Stimulated activated memory B cell treated with anti-CD40 and anti-IgM and Interleukin-4, amounts not matched to agents 10 μg/mL and 1 μg/mL and 100 μg/mL, for 72 hours (primary cell): ENCODE measurements around the gene MRNIP.
A peak's percentile ranks its signal among the peaks of the same experiment; 100 is the strongest.

Experiments
- ATAC-seq: fragments of 150-1000 bp; cut with Tn5 transposase; 2 replicates; pipeline ENCODE4 v1.10.0; 2021
- H3K27ac Mint-ChIP-seq: one replicate; pipeline ENCODE4 v1.8.0; 2022; ENCODE audit warnings: mild to moderate bottlenecking, mixed read lengths
- H3K27me3 Mint-ChIP-seq: one replicate; pipeline ENCODE4 v1.8.0; 2022; ENCODE audit warnings: mixed read lengths
- H3K36me3 Mint-ChIP-seq: one replicate; pipeline ENCODE4 v1.8.0; 2022; ENCODE audit warnings: mixed read lengths
- H3K4me1 Mint-ChIP-seq: one replicate; pipeline ENCODE4 v1.8.0; 2022; ENCODE audit warnings: mixed read lengths
- H3K4me3 Mint-ChIP-seq: one replicate; pipeline ENCODE4 v1.8.0; 2022; ENCODE audit warnings: mild to moderate bottlenecking, moderate library complexity, mixed read lengths
- H3K9me3 Mint-ChIP-seq: one replicate; pipeline ENCODE4 v1.8.0; 2022; ENCODE audit warnings: mixed read lengths

The MRNIP gene

GRCh38 chr5:179869641-179870402 lies 11.2 kb upstream of the MRNIP start:
- ATAC-seq = no peak
- no peak overlapping the region for H3K4me3 Mint-ChIP-seq
- H3K4me1 Mint-ChIP-seq = peaks cover 18% of the 10 kb centered on the region
- no peak overlapping the region for H3K27ac Mint-ChIP-seq
- H3K27me3 Mint-ChIP-seq = no peaks in the 10 kb centered on the region
- no peaks in the 10 kb centered on the region for H3K9me3 Mint-ChIP-seq
- peaks cover 65% of the 10 kb centered on the region for H3K36me3 Mint-ChIP-seq

DNA sequence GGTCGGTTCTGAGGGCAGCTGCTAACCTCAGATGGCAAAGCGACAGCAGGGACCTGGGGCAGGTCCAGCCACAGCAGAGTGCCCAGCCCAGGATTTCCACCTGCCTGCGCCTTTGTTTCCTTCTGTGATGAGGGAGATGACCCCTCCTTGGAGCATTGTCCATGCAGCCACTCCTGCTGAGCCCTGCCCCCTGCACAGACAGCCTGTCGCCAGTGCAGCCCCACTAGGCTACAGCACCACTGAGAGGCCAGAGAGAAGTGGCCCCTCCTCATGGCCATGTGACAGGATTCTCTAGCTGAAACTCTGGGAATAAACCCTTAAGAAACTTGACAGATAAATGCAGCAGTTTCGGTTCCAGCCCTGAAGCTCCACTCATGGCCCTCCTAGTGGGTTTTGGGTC lies 10.5 kb upstream of the MRNIP start:
- no peak overlapping the region for H3K27ac Mint-ChIP-seq
- peaks cover 18% of the 10 kb centered on the region for H3K4me1 Mint-ChIP-seq
- ATAC-seq = no peak
- peaks cover 63% of the 10 kb centered on the region for H3K36me3 Mint-ChIP-seq
- no peaks in the 10 kb centered on the region for H3K27me3 Mint-ChIP-seq
- no peaks in the 10 kb centered on the region for H3K9me3 Mint-ChIP-seq
- no peak overlapping the region for H3K4me3 Mint-ChIP-seq

DNA sequence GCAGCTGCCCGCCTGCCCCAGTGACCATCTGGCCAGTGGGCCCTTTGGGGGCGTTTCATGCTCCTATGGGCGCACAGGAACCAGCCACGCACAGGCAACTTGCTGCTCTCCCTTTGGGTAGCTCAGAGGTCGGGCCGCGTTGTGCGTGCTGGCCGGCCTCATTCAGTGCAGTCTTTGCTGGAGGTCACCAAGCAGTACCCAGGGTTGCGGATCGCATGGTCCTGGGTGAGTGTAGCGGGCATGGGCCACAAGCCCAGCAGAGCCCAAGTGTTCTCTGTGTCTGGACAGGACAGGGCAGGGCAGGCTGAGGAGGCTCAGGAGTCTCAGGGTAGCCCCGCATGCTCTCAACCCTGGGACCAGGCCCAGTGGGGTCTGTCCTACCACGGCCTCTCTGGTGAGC lies 9.9 kb upstream of the MRNIP start:
- Mint-ChIP-seq H3K36me3 (peaks cover 65% of the 10 kb centered on the region), H3K27ac (no peak overlapping the region), H3K4me1 (peaks cover 18% of the 10 kb centered on the region), H3K27me3 (no peaks in the 10 kb centered on the region), H3K9me3 (no peaks in the 10 kb centered on the region), H3K4me3 (no peak overlapping the region)
- no peak for ATAC-seq

GRCh38 chr5:179867476-179867875 lies 8.9 kb upstream of the MRNIP start:
- ATAC-seq = no peak
- no peaks in the 10 kb centered on the region for H3K27me3 Mint-ChIP-seq
- peaks cover 18% of the 10 kb centered on the region for H3K4me1 Mint-ChIP-seq
- H3K27ac Mint-ChIP-seq = peak overlapping the region; percentile 13
- H3K36me3 Mint-ChIP-seq = peaks cover 75% of the 10 kb centered on the region
- H3K4me3 Mint-ChIP-seq = no peak overlapping the region
- H3K9me3 Mint-ChIP-seq = no peaks in the 10 kb centered on the region

DNA sequence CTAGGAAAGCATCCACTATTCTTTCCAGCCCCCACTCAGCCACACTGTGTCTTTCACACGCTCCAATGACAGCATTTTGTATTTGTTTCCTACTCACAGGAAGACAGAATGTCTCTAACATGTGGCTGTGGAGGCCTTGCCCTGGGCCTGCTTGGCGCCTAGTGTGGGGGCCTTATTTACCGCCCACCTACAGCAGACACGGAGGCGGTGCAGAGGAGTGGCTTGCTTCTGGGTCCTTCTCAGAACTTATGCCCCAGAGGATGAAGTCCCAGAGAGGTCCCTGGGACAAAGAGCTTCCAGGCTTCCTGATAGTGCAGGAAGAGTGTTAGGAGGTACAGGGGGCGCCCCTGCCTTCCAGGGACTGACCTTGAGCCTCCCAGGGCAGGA lies 8.5 kb upstream of the MRNIP start:
- peaks cover 18% of the 10 kb centered on the region for H3K4me1 Mint-ChIP-seq
- H3K4me3 Mint-ChIP-seq = no peak overlapping the region
- H3K36me3 Mint-ChIP-seq = peaks cover 74% of the 10 kb centered on the region
- H3K9me3 Mint-ChIP-seq = no peaks in the 10 kb centered on the region
- H3K27me3 Mint-ChIP-seq = no peaks in the 10 kb centered on the region
- peak overlapping the region; percentile 13 for H3K27ac Mint-ChIP-seq
- ATAC-seq = no peak

GRCh38 chr5:179866241-179867078 lies 7.8 kb upstream of the MRNIP start:
- Mint-ChIP-seq H3K4me1 (peaks cover 18% of the 10 kb centered on the region), H3K9me3 (no peaks in the 10 kb centered on the region), H3K36me3 (peaks cover 73% of the 10 kb centered on the region), H3K27me3 (no peaks in the 10 kb centered on the region), H3K27ac (no peak overlapping the region), H3K4me3 (no peak overlapping the region)
- peak; percentile 65 for ATAC-seq

GRCh38 chr5:179865491-179866240 lies 7.0 kb upstream of the MRNIP start:
- Mint-ChIP-seq H3K27ac (peak overlapping the region; percentile 35), H3K4me1 (peaks cover 18% of the 10 kb centered on the region), H3K36me3 (peaks cover 66% of the 10 kb centered on the region), H3K9me3 (no peaks in the 10 kb centered on the region), H3K4me3 (no peak overlapping the region), H3K27me3 (no peaks in the 10 kb centered on the region)
- ATAC-seq = no peak

DNA sequence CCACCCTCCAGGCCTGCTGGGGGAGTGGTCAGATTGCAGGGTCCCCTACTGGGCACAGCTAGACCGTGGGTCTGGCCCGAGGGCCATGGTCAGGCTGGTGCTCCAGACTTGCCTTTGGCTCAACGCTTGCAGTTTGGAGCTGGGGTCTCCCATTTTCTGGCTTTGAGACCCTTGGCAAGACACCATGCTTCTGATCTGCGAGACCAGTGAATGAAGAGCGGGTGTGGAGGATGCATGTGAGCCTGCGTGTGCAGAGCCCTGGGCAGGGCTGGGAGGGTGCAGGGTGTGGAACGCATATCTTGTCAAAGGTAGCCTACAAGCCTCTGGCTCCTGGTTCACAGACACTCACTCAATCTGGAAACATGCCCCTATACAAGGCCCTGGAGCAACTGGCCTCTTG lies 6.1 kb upstream of the MRNIP start:
- H3K27ac Mint-ChIP-seq = peak overlapping the region; percentile 35
- no peak overlapping the region for H3K4me3 Mint-ChIP-seq
- no peaks in the 10 kb centered on the region for H3K27me3 Mint-ChIP-seq
- ATAC-seq = no peak
- H3K36me3 Mint-ChIP-seq = peaks cover 63% of the 10 kb centered on the region
- no peaks in the 10 kb centered on the region for H3K9me3 Mint-ChIP-seq
- H3K4me1 Mint-ChIP-seq = peaks cover 28% of the 10 kb centered on the region

DNA sequence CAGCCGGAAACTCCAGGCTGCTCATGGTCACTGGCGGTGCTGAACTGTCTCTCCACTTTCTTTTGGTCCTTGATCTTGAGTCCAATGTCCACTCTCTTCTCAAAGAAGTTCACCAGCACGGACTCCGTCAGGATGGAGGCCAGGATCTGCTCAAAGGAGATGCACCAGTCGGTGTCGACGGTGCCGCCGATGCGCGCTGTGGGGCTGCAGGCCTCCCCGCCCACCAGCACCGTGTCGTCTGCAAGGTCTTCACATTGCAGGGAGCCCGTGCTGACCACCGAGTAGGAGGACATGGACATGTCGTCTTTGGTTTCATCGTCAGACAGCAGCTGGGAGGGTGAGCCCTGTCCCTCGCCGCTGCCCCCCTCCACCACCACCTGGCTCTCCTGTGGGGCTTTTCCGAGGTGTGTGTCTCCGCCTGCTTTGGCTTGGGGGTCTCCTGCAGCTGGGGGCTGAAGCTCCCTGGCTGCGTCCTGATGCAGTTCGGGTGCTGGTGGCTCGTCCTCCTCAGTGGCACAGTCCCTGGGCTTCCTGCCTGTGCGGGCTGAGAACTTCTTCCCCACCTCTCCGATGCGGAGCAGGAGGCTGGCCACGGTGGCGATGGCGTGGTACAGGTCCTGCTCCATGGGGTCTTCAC lies 5.0 kb upstream of the MRNIP start:
- Mint-ChIP-seq H3K27me3 (no peaks in the 10 kb centered on the region), H3K4me1 (peaks cover 31% of the 10 kb centered on the region), H3K27ac (no peak overlapping the region), H3K9me3 (no peaks in the 10 kb centered on the region), H3K4me3 (no peak overlapping the region), H3K36me3 (peaks cover 51% of the 10 kb centered on the region)
- no peak for ATAC-seq

- Mint-ChIP-seq H3K36me3 (peaks cover 45% of the 10 kb centered on the region), H3K27ac (no peak overlapping the region), H3K27me3 (no peaks in the 10 kb centered on the region), H3K9me3 (no peaks in the 10 kb centered on the region), H3K4me3 (no peak overlapping the region), H3K4me1 (peaks cover 33% of the 10 kb centered on the region)
- no peak for ATAC-seq
These were observed 4.3 kb upstream of the MRNIP start for GRCh38 chr5:179862891-179863290.

DNA sequence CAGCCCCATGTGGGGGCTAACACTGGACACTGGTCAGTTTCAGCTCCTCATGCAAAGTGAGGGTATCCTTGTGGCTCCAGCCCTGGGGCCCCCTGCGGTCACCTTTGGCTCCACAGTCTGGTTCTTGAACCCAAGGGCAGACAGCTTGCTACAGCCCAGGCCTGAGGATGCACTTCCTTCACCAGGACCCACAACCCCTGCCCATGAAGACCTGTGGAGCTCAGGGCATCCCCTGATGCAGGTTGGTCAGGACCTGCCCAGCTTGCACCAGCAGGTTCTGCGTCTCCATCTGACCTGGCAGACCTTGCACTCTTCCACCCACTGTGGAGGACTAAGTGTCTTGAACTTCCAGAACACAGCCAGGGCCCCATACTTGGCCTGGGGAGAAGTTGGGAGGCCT lies 3.7 kb upstream of the MRNIP start:
- no peaks in the 10 kb centered on the region for H3K9me3 Mint-ChIP-seq
- no peak overlapping the region for H3K27ac Mint-ChIP-seq

DNA sequence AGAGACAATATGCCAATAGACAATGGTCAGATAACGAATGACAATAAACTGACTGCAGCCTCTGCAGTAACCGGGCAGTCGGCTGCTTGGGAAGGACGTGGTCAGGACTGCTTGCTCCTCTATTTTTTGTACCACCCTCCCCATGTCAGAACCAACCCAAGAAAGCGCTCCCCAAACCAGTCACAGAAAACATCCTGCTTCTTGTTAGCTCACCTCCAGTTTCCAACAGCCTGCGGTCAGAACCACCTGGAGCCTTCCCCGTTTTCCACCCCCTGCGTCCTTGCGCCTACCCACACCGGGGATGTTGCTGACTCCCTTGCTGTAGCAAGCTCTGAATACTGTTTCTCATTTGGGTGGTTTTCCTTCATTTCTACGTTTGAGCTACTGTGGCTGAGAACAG lies 1.7 kb upstream of the MRNIP start:
- Mint-ChIP-seq H3K27ac (no peak overlapping the region), H3K27me3 (no peaks in the 10 kb centered on the region), H3K4me1 (peaks cover 25% of the 10 kb centered on the region), H3K9me3 (no peaks in the 10 kb centered on the region), H3K36me3 (peaks cover 29% of the 10 kb centered on the region), H3K4me3 (peak overlapping the region; percentile 57)
- ATAC-seq = no peak

More for the DNA sequence above, 3.7 kb upstream of the MRNIP start:
- Mint-ChIP-seq H3K36me3 (peaks cover 40% of the 10 kb centered on the region), H3K4me1 (peaks cover 37% of the 10 kb centered on the region), H3K27me3 (no peaks in the 10 kb centered on the region), H3K4me3 (no peak overlapping the region)
- ATAC-seq = no peak

DNA sequence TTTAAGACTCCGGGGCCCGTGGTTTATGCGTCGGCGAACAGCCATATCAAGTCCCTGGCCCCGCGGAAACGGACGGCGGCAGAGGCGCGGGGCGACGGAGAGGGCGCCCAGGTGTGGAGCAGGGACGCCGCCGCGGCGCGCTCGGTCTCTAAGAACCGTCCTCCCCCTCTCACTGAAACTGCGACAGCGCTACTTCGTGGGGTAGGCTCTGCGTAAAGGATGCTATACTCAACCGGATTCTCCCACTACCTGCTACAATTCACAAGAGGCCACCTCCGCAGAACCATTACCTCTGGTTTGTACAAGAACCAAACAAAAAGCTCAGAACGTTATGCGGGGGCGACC lies 404 bp downstream of the MRNIP start:
- Mint-ChIP-seq H3K27ac (peak overlapping the region; percentile 85), H3K27me3 (no peaks in the 10 kb centered on the region), H3K4me1 (peaks cover 28% of the 10 kb centered on the region), H3K36me3 (peaks cover 11% of the 10 kb centered on the region), H3K4me3 (peak overlapping the region; percentile 93), H3K9me3 (no peaks in the 10 kb centered on the region)
- ATAC-seq = peak; percentile 77

DNA sequence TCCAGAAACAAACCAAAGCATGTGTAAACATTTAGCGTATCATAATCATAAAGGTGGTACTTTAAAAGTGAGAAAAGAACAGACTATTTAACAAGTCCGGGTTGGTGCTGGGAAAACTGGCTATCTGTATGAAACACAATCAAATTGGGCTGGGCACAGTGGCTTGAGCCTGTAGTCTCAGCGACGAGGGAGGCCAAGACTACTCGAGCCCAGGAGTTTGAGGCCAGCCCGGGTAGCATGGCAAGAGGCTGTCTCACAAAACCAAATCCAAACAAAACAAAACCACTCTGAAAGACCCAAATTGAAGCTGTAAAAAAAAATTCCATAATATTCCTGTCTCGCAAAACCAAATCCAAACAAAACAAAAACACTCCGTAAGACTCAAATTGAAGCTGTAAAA lies 4.3 kb downstream of the MRNIP start:
- peak overlapping the region; percentile 93 for H3K27ac Mint-ChIP-seq
- H3K36me3 Mint-ChIP-seq = no peaks in the 10 kb centered on the region
- H3K4me1 Mint-ChIP-seq = peaks cover 35% of the 10 kb centered on the region
- no peak for ATAC-seq
- H3K27me3 Mint-ChIP-seq = no peaks in the 10 kb centered on the region
- no peak overlapping the region for H3K4me3 Mint-ChIP-seq
- no peaks in the 10 kb centered on the region for H3K9me3 Mint-ChIP-seq

DNA sequence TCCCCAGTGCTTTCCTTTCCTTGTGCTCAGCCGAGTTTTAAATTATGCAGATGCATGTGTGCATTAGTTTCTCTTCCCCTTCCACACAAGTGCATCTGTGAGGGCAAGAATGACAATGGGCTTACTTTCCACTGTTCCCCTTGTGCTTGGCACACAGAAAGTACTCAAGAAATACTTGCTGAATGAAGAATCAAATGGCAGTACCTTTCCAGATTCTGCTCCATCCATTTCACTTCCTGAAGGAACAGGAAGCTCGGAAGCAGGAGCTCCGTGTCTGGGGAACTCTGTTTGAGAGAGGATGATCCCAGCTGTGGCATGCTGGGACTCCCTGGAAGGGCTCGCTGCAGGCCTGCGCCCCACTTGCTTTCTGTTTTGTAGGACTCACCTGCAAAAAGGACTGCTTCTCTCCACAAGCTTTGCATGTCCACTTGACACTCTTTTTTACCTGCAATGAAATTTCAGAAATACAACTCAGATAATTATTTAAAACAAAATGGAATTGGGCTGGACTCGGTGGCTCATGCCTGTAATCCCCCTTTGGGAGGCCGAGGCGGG lies 5.5 kb downstream of the MRNIP start:
- peak; percentile 97 for ATAC-seq
- H3K9me3 Mint-ChIP-seq = no peaks in the 10 kb centered on the region
- H3K27ac Mint-ChIP-seq = peak overlapping the region; percentile 93
- H3K4me1 Mint-ChIP-seq = peaks cover 35% of the 10 kb centered on the region
- H3K4me3 Mint-ChIP-seq = peak overlapping the region; percentile 50
- H3K36me3 Mint-ChIP-seq = no peaks in the 10 kb centered on the region
- H3K27me3 Mint-ChIP-seq = no peaks in the 10 kb centered on the region
